TTC549 (cell line): ENCODE data around the gene UVRAG.

ENCODE experiments used
- FAIRE-seq: peaks from 2 replicates; lab custom pipeline; 2012; peaks lifted over from hg19 to GRCh38; lab: Jason Lieb, UNC

Gene UVRAG

DNA sequence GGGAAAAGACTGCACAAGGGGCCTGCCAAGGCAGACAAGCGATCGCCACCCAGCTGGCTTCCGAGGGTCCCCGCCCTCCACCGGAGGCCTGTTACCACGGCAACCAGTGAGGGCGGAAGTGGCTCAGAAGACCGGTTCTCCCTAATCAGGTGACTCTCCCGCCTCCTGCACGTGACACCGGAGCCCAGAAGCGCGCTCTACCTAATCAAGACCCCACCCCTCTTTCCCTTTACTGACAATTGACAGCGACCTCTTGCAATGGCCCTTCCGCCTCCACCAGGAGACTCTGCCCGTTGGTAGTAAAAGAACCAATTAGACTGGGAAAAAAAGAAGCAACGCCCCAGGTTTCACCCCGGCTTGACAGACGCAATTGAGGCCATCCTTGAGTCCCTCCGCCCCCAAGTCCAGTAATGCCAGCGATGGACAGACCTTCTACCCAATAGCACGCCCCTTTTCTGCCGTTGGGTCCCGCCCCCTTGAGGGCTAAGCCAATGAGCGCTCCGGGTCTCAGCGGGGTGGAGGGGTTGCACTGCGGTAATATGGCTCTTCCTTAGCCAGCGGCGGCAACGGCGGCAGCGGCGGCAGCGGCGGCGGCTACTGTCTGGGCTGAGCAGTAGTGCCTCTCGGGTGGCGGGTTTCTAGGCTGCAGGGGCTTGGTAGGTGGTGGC lies at the start of gene UVRAG:
UVRAG (plus strand) TSS at position 534 of the 668 bp plus-strand sequence. CDS start 198 bp downstream, outside the sequence.
- FAIRE-seq, result peak; percentile 87

DNA sequence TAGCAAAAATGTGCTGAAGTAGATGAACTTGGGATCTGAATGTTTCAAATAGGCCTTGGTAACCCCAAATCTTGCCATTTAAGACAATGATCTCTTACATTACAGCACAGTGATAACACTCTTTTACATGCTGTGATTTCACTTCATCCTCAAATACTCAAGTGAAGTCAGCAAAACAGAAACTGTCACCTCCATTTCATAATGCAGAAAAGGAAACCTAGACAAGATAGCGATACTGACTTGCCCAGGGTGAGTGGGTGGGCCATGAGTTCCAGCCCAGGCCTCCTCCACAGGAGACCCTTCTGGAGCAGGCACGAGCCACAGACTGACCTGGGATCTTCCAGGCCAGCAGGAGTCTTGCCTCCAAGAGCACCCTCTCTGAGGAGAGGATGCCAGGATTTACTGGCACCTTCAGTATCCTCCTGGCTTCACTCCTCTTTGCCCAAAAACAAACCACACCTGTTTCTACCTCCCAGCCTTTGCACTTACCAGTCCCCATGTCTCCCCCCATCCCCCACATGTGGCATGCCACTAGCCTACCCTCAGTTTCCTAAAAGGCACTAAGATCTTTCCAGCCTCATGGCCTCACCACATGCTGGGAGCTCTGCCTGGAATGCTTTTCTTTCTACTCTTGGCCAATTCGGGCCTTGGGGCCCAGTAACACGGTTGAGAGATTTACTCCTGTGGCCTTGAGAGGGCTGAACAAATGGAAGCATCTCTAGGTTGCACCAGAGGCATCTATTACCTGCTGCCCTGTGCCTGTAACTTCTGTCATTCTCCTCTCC lies 48.4 kb upstream of the UVRAG start:
- no peak for FAIRE-seq

DNA sequence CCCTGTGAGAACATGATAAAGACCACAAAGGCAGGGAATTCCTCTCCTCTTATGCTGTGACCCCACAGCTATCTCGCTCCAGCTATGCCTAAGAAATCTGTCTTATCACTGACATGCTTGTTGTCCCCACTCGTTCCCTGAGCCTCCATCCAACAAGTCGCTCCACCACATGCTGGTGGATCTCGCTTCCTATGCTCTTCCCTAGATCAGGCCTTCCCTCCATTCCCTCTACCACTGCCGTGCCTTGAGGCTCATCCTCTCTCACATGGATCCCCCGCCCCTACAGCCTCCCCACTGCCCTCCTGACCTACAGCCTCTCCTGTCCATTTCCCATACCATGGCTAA lies 47.8 kb upstream of the UVRAG start:
- FAIRE-seq, result no peak

GRCh38 chr11:75767793-75768111 lies 47.3 kb upstream of the UVRAG start:
- no peak for FAIRE-seq

DNA sequence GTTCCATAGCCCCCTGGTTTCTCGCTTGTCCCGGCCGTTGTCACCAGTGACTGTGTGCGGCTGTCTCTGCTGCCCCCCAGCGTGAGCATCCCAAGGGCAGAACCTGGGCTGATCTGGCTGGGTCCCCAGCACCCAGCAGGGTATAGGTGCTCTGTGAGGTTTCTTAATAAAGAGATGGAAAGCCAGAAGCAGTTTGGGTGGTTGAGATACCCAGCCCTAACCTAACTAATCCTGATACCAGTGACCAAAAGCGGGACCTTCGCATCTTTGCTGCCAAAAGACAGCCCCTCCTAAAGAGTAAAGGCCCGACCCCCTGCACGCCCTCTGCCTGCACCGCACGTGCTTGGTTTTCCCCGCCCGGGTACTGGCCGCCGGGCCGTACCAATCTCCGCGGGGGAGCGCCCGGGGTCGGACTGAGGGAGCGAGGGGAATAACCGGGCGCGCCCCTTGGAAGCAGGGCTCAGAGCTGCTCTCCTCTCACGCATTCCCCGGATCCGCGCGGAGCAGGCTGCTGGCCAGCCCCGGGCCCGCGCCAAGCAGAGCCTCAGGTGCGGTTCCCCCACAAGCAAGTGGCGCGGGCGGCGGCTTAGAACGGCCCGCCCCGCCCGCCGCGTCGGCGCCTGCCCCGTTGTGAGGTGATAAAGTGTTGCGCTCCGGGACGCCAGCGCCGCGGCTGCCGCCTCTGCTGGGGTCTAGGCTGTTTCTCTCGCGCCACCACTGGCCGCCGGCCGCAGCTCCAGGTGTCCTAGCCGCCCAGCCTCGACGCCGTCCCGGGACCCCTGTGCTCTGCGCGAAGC lies 46.7 kb upstream of the UVRAG start, which contains the start of gene DGAT2:
DGAT2 (plus strand) TSS at position 667 of the 797 bp plus-strand sequence. CDS start 214 bp downstream, outside the sequence.
- no peak for FAIRE-seq

DNA sequence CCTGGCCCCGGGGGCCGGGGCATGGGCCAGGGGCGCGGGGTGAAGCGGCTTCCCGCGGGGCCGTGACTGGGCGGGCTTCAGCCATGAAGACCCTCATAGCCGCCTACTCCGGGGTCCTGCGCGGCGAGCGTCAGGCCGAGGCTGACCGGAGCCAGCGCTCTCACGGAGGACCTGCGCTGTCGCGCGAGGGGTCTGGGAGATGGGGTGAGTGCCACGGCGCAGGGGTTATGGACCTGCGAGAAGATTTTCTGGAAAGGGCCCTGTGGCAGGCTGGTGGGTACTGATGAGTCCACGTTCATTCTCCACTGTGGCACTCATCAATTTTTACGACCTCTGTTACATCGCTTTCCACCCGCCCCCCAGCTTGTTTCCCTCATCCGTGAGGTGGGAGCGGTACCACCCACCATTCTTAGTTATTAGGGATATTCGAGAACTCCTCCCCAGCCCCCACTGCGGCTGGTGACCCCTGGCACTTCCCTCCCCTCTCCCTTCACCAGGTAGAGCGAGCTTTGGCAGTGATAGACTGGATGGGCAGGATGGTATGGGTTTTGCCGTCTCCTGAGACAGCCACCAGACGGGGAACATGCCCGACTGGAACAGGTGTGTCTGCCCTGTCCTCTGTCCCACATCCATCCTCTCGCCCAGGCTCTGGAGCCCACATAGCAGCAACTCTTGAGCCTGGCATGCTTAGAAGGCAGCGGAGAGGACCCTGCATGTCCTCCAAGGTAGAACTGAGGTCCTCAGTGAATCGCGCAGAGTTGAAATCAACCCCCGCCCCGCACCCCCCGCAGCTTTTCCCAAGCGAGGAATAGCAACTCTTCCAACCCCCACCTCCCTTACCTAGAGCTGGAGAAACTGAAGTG lies 45.9 kb upstream of the UVRAG start:
- no peak for FAIRE-seq

DNA sequence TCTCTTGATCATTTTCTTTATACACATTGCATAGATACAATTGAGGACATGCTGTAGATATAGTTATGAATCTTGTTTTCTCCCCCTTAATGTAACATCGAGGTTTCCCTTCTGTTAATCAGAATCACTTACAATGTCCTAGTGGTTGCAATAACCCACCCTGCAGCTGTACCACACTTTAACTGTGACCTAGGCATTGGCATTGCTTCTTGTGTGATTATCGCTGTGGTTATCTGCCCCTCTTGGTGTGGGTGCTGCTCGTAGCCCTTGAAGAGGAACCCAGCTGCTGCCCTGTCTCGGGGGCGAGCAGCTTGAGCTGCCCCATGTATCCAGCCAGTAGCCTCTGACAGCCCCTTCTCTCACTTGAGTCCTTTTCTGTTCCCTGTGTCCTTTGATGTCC lies 44.9 kb upstream of the UVRAG start:
- FAIRE-seq, result no peak

DNA sequence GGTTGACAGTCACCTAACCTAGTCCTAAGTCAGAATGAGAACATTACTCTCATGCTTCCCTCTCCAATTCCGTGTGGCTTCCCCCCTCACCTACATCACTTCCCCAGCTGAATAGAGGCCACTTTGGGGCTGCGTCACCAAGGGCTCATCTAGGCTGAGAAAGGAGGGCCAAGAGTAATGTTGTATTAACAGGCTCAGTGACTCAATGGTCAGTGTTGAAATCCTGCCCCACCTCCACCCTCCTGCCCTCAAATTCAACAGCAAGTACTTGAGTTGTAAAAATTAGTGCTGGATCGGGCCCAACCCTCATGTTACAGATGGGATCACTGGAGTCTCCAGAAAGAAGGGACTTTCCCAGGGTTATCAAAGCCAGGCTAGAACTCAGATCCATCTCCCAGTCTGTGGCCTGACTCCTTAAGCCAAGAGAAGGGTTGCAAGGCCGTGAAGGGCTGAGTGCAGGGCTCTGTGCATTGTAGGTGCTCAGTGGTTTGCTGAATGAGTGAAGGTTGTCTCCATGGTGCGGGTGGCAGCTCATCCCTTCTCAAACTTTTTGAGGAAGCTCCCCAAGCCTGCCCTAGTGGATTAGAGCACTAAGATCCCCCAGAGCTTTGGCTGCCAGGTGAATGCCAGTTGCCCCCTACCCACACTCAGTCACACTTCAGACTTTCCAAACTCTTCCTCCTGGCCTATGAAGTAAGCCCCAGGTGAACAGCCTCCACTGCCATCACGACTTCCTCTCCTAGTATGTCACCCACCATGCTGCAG lies 43.2 kb upstream of the UVRAG start:
- FAIRE-seq, result no peak

DNA sequence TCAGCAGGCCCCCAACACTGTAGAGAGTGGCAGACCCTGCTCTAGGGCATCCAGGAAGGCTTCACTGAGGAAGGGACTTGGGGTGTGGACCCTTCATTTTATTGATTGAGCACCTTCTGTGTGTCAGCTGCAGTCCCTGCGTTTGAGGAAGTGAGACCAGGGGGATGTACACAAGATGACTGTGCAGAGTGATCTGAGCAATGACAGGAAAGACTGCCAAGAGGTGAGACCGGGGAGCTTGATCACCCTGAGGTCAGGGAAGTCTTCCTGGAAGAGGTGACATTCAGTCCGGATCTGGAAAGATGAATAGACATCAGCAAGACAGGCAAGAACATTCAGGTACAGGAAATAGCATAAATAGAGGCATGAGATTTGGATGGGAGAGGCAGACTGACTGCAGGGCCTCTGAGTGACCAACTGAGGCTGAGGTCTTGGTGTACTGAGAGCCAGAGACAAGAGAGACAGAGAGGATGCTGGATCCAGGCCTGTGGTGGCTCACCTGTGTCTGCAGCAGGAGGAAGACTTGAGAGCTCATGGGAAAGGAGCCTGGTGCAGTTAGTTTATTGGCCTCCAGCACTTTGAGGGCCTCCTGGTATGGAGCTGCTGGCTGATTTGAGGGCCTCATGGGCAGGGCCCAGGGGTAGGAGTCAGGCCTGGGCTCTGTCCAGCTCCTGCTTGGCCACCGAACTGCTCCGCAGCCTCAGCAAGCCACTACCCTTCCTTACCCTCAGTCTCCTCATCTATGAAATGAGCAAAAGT lies 41.2 kb upstream of the UVRAG start:
- no peak for FAIRE-seq

- no peak for FAIRE-seq
Observed at GRCh38 chr11:75775056-75775455, 40.0 kb upstream of the UVRAG start.

DNA sequence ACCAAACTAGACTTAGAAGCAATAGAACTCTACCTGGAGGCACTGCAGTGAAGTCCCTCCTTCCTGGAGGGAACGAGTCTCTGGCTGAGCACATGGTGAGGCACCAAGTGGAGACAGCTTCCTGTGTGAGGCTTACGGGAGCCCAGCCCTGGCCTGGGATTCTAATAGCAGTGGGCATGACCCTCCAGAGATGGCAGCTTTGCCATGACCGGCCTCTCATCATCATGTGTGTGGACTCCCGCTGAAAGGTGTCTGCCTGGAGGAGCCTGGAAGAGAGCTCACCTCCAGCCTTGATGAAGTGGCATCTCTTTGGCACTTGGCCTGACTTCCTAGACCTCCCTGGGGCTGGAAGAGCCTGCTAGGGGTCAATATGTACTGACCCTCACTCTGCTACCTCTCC lies 38.5 kb upstream of the UVRAG start:
- FAIRE-seq, result no peak

- no peak for FAIRE-seq
Observed at GRCh38 chr11:75777461-75778110, 37.4 kb upstream of the UVRAG start.

- no peak for FAIRE-seq
Observed at GRCh38 chr11:75778962-75779361, 36.0 kb upstream of the UVRAG start.

- FAIRE-seq, result no peak
Observed at GRCh38 chr11:75779960-75780359, 35.0 kb upstream of the UVRAG start.

GRCh38 chr11:75780888-75781287 lies 34.1 kb upstream of the UVRAG start:
- no peak for FAIRE-seq

- no peak for FAIRE-seq
Observed at GRCh38 chr11:75781296-75781695, 33.7 kb upstream of the UVRAG start.

DNA sequence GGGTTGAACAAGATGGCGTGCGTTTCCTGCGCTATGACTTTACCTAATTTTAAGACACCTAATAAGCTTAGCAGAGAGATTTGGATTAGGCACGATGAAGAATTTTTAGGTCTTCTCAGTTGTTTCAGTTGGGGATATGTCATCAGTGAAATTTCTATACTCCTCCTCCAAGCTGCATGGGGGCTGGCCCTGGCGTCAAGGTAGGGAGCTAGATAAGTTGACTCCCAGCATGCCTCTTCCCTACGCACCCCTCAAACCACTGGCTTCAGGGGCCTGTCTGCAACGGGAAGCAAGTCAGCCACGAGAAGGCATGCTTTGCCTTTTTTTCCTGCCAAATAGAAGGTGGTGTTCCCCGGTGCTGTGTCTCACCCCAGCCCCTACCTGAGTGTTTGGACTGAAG lies 33.2 kb upstream of the UVRAG start:
- FAIRE-seq, result no peak

DNA sequence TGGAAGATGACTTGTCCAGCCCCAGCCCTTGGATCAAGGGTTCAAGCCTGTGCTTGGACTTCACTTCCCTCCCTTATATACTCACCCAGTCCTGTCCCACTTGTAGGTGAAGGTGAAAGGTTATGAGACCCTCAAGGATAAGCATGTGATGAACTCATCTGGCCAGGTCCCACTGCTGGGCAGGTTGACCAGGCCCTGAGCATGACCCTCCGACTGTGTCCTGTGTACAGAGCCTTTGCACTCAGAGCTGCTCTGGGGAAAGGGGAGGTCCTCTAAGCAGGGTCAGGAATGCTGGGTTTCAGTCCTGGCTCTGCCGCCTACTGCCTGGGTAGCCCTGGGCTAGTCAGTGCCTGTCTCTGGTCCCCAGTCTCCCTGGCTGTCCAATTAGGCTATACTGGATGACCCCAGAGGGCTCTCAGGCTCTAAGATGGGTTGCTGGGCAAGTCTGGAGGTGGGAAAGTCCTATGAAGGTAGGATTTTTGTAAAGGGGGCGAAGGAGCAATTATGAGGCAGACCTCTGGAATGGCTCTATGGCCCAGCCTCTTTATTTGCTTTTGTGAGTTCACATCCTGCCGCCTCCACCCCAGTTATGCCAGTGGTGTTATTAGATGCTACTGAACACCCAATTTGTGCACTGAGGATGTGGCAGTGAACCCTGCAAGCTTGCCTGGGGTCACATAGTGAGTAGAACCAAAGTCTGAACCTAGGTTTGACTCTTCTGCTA lies 32.3 kb upstream of the UVRAG start:
- no peak for FAIRE-seq

DNA sequence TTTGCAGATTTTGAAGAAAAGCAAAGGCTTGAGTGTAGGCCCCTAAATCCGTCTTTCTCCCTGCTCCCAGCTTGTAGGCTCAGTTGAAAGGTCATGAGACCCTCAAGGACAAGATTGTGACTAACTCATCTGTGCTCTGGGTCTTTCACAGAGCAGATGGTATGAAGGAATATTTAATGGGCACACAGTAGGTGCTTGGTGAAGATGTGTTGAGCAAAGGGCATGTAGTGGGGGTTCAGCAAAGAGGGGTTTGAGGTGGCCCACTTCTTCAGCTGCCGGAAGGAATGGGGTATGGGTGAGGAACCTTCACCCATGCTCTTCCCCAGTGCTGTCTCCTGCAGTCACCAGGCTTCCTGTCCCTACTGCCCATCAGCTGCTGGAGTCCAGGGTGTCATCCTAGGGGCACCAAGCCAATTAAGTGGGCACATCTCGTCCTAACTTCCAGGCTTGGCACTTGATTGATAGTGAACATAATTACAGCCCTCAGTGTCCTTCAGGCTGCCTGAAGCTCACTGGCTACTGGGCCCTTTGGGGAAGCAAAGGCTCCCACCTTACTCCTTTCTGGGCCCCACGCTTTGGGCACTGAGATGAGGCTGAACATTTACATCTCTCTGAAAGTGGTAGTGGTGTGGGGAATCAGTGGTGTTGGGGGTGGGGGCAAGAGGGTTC lies 31.5 kb upstream of the UVRAG start:
- FAIRE-seq, result no peak
